GM21360 (cell line): ENCODE data around the gene SHLD1.
"Not testable (repeated sequence)": the region's sequence is repeated elsewhere in the genome, so short reads cannot be mapped to it uniquely, and the experiment has no call there.

Experiments used
- ATAC-seq: cut with Tn5 transposase; IDR thresholded peaks from one replicate; pipeline ENCODE4 v1.9.1; 2021; ENCODE audit warnings: mild to moderate bottlenecking, moderate library complexity; ENCODE audit not compliant: unreplicated experiment

SHLD1 gene

DNA sequence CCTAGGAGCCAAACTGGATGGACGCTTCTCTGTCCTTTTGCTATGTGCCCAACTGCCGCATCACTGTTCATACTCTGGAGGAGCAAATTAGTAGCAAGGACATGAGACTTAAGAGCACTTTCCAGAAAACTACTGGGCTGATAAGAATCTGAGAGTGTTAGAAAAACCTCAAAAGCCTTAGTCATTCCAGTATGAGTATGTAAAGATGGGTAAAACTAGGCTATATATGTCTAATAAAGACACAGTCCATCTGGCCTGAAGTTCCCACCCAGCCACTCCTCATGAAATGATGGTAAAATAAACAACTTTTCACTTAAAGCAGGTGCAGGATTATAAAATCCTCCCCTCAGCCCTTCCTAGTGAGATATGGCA is 30.6 kb downstream of the SHLD1 start:
- ATAC-seq: no peak

DNA sequence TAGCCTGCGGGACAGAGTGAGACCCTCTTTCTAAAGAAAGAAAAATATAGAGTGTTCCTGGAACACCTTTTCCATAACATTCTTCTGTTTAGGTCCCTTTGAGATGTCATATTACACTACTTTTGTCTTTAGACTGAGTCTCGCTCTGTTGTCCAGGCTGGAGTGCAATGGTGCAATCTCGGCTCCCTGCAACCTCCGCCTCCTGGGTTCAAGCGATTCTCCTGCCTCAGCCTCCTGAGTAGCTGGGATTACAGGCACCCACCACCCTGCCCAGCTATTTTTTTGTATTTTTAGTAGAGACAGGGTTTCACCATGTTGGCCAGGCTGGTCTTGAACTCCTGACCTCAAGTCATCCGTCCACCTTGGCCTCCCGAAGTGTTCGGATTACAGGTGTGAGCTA is 31.2 kb downstream of the SHLD1 start:
- not testable (repeated sequence) for ATAC-seq

DNA sequence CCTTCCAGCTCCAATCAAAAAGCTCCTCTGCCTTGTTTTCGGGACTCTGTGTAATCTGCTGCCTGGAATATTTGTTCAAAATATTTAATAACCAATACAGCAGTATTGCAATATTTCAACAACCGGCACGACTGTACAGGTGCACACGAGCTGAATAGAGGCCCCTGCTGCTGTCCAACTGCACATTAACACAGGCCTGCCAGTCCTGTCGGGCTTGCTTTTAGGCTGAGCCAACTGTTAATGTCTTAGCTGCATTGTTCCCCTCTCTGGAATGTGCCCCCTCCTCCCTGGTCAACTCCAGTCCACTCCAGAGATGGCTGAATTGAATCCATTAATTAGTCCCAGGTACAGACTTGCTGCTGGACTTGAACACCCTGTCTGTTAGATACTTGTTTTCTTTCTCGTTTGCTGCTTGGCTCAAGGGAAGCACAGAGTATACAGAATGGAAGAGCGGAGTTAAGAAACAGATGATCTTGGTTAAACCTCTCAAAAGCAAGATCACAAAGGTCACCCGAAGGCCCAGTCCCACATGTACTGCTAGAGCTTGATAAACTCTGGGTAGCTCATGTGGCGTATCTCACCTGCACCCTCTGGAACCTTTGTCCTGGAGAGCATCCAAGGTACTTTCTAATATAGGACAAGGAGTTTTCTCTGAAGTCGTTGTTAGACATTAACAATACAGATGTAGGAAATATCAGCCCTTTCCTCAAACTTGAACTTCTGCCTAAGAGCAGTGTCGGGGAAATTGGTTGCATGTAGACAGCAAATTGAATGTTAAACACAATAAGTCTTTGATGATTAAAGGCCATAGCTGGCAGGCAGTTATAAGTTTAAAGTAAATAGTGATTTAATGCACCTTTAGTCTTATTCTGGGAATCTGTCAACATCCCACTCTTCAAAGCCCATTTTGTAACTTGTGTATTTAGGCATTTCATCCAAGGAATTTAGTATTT is 31.9 kb downstream of the SHLD1 start:
- ATAC-seq: no peak

DNA sequence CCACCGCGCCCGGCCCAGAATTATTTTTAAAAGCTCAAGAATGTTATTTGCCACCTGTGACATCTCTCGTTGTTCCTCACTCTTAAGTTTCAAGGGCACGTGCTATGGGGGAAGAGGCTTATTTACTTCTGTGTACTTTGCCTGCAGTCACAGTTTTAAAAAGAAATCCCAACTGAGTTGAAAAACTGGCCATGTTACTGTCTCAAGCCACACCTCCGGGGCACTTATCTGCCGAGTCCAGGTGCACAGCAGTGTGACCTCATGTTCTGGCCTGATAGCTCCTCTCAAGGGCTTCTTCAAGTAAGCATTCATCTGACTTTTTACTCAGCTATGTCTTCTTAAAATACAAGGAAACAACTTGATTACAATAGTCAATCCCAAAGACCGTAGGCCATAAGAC is 34.5 kb downstream of the SHLD1 start:
- ATAC-seq: no peak

DNA sequence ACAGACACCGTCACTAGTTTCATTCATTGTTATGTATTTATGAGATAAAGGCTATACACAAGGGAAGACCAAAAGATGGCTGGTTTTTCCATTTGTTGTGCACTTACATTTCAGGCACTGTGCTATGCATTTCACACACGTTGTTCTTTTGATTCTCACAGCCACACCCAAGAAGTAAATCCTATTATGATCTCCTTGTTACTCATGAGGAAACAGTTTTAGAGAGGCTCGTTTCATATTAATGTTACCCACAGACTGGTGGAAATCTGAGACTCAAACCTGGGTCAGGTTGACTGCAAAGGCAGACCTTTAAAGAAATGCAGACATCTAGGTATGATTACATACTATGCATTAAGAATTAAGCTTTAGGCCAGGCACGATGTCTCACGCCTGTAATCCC is 34.9 kb downstream of the SHLD1 start:
- no peak for ATAC-seq

DNA sequence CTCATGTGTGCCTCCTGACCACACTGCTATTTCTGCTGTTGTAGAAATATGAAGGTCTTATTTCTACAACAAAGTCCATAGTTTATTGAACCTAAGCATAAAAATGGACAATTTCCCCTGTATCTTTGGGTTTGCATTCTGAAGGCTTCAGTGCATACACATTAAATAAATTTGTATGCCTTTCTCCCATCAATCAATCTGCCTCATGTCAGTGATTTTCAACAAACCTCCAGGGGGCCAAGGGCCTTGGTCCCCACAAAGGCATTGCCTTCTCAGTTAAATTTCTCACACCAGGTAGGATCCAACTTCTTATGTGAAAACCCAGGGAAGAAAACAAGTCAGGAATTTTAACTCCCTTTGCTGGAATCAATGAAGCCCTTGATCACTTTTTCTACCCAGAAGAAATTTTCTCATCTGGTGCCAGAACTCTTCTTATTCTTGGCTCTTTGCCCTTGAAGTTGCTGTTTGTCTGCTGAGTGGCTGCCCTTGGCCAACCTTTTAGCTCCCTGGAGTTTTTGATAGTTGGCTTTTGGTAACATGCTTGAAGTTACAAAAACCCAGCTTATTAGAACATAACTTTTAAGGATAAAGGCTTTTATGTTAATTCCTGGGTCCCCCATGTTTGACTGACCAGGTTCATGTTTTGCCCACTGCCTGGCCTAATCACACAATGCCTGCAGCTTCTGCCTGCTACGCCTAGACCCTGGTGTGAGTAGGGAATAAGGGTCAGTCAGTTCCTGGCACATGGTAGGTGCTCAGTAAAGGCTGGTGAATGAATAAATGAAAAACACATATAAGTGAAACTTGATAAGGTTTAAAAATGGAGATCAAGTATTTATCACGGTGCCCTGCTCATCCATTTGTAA is 37.0 kb downstream of the SHLD1 start:
- ATAC-seq: no peak

DNA sequence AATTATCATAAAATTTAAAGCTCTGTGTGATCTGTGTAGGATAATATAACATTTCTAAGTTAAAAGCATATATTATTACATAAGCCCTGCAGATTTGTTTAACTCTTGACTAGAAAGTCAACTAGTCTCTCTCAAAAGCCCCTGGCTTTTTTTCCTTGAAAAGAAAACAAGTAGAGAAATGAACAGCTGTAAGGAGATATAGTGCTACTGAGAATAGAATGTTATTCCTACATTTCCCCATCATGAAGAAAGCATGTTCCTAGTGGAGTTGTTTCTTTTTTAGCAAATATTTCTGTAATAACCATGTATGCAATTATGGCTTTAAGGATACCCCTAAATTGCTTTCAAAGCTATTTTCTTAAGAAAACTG is 37.6 kb downstream of the SHLD1 start:
- no peak for ATAC-seq

DNA sequence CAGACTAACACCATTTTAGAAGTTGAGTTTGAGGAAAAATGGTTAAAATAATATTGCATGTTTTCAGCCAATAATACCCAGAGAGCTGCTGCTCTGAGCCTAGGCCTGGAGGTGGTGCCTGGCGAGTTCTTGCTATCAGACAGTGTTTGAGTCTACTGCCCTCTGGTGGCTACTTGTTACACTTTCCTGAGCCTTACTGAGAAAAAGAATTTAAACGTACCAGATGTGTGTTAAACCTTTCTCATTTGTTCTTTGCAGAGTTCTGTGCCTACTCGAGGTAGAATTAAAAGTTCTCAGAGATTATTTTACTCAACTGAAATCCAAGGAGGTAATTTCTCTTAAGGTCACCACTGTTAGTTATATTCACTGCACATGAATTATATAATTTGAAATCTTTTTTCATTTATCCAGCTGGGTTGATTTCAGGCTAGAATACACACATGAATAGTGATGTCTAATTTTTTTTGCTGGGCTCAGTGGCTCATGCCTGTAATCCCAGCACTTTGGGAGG is 38.2 kb downstream of the SHLD1 start:
- peak; percentile 83 for ATAC-seq

DNA sequence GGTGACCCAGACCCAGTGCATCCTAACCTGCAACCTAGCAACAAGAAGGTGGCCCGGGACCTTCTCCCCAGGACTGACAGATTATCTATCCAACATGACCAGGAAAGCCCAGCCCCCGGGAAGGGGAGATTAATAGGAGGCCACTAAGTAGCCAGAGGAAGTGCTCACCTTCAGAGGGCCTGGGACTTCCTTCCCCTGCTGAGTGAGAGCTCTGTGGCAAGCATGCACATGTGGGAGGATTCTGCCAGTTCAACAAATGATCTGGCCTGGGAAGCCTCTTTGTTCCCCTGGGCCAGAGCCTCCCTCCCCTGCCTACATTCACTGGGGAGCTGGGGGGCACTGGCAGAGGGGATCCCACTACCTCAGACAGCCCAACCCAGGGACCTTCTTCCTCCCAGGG is 39.6 kb downstream of the SHLD1 start:
- no peak for ATAC-seq

DNA sequence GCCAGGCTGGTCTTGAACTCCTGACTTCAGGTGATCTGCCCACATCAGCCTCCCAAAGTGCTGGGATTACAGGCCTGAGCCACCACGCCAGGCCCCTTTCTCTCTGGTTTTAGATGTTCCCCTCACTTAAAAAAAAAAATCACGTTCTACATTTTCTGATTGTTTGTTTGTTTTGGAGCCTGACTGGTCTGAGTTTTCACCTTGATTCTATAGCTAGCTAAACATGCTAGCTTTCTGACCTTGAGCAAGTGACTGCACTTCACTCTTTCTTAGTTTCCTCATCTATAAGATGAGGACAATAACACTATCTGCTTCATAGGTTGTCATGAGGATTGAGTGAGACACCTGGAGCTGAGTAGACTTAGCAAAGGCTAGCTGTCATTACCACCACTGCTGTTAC is 43.7 kb downstream of the SHLD1 start:
- no peak for ATAC-seq

DNA sequence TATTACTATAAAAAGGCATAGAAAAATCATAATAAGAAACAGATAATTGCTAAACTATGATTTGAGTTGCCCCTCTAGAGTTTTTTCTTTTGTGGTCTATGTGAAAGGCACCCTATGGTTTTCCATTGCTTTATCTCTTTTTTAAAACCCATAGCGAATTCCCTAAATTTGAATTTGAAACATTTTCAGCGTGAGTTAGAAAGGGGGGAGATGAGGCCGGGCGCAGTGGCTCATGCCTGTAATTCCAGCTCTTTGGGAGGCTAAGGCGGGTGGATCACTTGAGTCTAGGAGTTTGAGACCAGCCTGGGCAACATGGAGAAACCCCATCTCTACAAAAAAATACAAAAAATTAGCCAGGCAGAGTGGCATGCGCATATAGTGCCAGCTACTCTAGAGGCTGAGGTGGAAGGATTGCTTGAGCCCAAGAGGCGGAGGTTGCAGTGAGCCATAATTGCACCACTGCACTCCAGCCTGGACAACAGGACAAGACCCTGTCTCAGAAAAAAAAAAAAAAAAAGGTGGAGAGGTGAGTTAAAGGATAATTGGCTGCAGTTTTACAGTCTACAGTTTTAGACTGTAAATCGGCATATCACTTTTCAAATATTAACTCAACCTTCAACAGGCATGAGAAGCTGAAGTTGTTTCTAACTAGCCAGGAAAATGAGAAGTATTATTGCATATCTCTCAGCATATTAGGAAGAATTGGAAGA is 46.3 kb downstream of the SHLD1 start:
- ATAC-seq: no peak

DNA sequence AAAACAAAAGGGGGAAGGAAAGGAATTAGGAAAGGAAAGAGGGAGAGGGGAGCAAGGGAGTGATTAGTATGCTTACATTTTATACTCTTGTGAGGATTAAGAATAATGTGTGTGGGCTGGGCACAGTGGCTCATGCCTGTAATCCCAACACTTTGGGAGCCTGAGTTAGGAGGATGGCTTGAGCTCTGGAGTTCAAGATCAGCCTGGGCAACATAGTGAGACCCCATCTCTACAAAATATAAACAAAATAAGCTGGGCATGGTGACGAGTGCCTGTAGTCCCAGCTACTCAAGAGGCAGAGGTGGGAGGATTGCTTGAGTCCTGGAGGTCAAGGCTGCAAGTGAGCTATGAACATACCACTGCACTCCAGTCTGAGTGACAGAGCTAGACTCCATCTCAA is 47.0 kb downstream of the SHLD1 start:
- no peak for ATAC-seq

DNA sequence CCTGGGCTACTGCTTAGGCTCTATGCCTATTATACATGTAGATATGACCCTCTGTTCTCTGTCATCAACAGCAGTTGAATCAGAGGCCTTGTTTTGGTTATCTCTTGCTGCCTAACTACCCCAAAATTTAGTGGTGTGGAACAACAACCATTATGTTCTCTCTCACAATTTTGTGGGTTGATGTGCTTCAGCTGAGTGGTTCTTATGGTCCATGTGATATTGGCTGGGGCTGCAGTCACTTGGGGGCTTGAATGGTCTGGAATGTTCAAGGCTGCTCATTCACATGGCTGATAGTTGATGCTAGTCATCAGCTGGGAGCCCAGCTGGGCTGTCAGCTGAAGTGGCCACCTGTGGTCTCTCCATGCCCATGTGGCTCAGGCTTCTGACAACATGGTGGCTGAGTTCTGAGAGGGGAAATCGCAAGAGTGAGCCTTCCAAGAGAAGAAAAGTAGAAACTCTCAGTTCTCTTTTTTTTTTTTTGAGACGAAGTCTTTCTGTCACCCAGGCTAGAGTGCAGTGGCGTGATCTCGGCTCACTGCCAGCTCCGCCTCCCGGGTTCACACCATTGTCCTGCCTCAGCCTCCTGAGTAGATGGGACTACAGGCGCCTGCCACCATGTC is 47.8 kb downstream of the SHLD1 start:
- peak; percentile 94 for ATAC-seq

DNA sequence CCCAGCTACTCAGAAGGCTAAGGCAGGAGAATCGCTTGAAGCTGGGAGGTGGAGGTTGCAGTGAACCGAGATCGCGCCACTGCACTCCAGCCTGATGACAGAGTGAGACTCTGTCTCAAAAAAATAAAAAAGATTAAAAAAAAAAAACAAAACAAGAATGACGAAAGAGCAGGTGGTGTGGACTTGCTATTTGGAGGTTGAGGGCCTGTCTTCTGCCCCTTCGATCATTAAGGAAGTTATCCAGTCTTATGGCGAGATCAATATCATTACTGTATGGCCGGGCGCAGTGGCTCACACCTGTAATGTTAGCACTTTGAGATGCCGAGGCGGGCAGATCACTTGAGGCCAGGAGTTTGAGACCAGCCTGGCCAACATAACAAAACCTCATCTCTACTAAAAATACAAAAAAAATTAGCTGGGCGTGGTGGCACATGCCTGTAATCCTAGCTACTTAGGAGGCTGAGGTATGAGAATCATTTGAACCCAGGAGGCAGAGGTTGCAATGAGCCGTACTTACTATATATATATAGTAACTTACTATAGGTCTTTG is 53.6 kb downstream of the SHLD1 start:
- not testable (repeated sequence) for ATAC-seq

DNA sequence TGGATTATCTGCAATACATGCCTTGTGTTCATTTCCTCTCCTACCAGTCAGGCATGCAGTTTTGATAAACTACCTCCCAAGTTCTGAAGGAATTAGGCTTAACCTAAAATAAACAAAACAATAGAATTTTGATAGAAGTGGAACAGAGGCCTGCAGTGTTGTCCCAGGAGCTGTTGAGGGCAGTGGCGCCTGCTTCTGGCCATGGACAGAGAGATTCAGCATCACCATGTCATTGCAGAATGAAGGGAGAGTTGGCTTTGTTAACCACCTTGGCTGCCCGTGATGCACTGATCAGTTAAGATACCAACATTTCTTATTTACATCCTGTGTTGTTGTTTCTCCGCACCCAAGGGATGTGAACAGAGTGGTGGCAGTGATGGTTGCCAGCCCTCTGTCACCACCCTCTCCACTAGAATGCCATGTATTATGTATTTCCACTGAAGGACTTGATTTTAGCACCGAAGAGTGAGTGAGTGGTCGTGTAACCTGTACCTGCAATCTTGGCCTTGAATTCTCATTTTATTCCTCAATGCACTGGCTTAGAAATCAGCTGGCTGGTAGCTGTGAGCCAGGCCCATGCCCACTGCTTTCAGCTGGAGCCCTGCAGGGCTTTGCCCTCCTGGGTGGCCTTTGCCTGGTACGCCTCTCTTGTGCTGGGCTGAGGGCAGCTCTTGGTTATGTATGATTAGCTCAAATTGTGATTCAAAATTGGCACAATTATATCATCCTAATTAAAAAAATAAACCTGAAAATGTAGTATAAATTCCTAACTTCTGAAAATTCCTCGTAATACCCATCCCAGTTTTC is 56.5 kb downstream of the SHLD1 start:
- no peak for ATAC-seq

DNA sequence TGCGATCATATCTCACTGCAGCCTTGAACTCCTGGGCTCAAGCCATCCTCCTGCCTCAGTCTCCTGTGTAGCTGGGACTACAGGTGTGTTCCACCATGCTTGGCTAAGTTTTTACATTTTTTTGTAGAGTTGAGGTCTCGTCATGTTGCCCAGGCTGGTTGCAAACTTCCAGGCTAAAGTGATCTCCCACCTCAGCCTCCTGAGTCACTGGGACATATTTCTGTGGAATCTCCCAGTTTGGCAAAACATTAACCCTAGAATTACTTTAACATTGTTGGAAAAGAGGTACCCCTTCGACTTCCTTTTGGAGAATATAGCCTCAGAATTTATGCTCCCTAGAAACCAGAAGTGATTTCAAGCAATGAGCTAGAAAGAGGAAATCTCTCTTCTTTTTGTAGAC is 57.2 kb downstream of the SHLD1 start:
- no peak for ATAC-seq

DNA sequence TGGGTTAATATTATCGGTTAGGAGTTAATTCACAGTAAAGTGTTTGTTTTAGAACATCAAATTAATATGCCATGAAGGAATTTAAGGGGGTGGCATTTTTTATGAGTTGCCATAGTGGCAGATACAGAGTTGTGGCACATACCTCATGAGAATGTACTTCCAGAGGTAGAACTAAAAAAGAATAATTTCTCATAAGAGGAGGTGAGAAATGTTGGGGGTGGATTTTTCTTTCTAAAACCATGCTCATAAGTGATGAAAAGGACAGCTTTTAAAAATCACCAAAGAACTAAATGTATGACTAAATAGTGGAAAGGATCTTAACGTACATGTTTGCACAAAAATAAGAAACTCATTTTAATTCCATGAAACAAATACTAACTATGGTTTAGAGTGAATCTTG is 58.7 kb downstream of the SHLD1 start:
- ATAC-seq: no peak

DNA sequence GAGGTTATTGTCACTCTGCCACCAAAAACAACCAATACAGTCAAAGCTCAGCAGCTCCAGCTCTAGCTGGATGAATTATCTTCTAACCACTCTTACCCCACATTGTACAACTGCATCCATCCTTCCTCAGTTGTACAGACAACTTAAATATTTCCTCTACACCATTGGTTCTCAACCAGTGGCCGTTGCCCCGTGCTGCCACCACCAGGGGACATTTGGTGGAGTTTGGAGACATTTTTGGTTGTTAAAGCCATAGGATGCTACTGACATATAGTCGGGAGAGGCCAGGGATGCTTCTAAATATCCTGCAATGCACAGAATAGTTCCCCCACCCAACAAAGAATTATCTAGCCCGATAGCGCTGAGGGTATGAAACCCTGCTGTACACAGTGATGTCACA is 59.3 kb downstream of the SHLD1 start:
- no peak for ATAC-seq

DNA sequence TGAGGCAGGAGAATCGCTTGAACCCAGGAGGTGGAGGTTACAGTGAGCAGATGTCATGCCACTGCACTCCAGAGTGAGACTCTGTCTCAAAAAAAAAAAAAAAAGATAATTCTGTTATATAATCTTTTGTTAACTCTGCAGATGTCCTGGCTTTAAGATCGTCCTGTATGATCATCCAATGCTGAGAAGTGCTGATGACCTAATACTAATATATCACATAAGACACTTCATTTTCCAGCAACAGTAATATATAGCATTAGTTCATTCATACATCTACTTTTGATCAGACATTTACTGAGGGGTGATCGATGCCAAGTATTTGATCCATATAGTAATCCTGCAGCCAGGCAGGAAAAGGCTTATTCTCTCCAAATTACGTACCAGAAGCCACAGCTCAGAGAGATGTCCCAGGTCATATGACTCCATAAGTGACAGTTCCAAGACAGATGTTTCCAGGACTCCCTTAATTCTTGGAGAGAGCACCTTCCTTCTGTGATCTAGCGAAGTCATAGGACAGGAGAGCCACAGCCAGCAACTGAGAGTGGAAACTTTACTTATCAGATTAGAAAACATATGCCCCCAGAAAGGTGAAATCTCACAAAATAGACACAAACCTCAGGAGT is 60.7 kb downstream of the SHLD1 start:
- no peak for ATAC-seq
